Measurements from ENCODE around the gene ICAM4. TPM values are rescaled to one million over a fixed set of nuclear protein-coding genes. Genes with fewer than 3 reads are reported as not detected.

Gene ICAM4
- total and polyA plus RNA-seq, 2 of the 8 experiments (the other 6 are each of a cell fraction or from before 2014, with no cell fraction given) = 1.5 to 4.1 TPM

- no peak for TF ChIP-seq GTF2F1 (IDR thresholded peaks at IDR 0.05; ENCODE audit: borderline replicate concordance, low read depth, low read length)
Measured at GRCh38 chr19:10329555-10329954, 42.8 kb downstream of the ICAM4 start (continued).
